ENCODE data around the gene BZW1.

BZW1 gene

DNA sequence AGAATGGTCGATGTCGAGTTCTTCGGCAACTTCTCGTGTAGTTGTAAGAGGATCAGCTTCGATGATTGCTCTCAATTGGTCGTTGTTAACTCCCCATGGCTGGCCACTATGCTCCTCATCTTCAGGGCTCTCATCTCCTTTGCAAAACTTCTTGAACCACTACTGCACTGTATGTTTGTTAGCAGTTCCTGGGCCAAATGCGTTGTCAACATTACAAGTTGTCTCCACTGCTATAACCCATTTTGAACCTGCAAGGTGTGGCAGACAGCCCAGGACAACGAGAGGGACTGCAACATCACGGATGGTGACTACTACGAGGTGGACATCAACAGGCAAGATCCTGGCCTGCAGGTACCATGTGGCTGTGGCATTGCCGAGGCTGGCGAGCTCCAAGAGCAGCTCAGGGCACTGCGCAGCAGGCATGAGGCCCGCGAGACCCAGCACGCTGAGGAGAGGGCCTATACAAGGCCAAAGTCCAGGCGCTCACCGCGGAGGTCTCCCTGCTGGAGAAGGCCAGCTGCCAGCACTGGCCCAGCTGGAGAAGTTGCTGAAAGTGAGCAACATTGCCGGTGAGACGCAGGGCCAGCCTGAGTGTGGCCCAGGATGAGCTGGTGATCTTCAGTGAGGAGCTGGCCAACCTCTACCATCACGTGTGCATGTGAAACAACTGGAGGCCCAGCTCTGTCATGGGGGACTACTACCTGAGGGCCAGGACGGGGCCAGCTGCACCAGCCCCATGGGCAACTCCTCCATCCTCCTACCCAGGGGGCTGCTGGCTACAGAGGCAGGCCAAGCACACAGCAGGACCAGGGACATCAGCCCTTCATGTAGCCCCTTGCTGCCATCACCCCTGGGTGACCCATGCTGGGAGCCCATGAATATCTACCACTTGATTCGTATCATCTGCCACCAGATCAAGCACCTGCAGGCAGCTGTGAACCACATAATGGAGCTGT lies 32.6 kb downstream of the BZW1 start:
- no peak for DNase-seq

DNA sequence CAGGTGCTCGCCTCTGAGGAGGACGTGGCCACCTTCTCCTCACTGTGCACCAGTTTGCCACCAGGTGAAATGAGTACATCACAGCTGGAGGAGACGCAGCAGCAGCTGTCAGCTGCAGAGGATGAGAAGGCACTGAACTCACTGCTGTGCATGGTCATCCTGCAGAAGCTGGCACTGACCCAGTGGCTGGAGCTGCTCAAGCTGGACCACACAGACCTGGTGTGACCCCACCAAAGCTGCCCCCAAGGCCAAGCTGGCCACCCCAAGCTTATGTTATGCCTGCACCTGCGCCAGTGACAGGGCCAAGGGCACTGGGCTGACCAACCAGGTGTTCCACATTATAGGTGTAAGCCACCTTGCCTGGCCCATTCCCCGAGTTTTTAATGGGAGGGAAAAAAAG lies 33.5 kb downstream of the BZW1 start:
- DNase-seq: no peak

DNA sequence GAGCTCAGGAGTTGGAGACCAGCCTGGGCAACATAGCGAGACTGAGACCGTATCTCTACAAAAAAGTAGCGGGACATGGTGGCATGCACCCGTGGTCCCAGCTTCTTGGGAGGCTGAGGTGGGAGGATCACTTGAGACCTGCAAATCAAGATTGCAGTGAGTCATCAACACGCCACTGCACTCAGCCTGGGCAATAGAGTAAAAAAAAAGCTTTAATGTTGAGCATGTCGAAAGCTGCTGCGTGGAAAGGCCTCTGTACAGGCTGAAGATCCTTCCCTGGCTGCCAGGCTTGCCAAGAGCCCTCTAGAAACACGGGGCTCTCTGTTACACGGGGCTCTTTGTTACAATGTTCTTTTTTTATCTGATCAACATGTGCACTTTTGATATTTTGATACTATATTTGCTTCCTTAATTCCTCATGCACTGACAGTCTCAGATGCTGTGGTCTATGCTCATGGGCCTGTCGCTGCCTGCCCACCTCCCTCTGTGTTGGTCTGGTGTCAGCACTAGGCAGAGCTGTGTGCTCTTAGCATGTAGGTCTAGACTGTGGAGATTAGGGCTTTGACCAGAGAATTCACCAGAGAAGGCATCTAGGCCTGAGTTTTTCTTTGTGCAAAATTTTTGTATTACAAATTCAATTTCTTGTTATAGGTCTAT lies 34.1 kb downstream of the BZW1 start:
- DNase-seq: no peak

DNA sequence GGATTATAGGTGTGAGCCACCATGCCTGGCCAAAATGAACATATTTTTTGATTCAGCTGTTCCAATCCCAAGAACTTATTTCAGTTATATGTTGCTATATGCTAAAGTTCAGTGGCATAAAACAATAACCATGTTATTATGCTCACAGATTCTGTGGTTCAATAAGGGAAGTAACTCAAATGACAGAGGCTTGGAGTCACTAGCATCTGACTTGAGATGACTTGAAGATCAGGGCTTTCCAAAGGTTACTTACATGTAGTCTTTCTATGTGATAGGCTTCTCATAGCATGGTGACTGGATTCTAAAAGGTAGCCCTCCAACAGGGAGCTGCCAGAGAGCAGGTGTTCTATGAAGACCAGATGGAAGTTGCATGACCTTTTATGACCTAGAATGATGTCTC lies 35.6 kb downstream of the BZW1 start:
- no peak for DNase-seq

DNA sequence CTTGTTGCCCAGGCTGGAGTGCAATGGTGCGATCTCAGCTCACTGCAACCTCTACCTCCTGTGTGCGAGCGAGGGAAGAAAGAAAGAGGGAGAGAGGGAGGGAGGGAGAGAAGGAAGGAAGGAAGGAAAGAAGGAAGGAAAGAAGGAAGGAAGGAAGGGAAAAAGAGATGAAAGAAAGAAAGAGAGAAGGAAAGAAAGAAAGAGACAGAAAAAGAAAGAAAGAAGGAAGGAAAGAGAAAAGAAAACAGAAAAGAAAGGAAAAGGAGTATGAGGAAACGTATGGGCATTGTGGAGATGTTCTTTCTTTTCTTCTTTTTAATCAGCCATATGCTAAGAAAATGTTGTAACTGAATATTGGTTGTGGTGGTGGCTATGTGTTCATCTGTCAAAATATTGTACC lies 36.2 kb downstream of the BZW1 start:
- no peak for DNase-seq

DNA sequence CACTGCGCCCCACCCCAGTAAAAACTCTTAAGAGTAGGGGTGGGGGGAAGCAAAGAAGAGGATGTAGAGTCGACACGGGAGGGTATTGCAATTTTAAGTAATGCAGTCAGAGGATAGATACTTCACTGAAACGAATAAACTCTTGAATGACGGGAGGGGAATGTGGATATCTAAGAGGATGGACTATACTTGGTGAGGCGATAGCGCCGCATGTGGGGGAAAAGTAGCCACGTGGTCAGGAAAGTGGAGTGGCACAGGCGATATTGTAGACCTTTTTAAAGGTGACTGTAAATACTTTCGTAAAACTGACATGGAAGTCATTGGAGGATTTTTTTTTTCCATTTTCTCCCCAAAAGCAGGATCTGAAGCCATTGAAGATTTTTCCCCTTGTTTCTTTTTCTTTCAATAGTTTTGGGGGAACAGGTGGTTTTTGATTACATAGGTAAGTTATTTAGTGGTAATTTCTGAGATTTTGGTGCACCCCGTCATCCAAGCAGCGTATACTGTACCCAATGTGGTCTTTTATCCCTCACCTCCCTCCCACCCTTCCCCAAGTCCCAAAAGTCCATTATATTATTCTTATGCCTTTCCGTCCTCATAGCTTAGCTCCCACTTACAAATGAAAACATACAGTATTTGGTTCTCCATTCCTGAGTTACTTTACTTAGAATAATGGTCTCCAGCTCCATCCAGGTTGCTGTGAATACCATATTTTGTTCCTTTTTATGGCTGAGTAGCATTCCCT lies 39.0 kb downstream of the BZW1 start:
- DNase-seq: no peak

DNA sequence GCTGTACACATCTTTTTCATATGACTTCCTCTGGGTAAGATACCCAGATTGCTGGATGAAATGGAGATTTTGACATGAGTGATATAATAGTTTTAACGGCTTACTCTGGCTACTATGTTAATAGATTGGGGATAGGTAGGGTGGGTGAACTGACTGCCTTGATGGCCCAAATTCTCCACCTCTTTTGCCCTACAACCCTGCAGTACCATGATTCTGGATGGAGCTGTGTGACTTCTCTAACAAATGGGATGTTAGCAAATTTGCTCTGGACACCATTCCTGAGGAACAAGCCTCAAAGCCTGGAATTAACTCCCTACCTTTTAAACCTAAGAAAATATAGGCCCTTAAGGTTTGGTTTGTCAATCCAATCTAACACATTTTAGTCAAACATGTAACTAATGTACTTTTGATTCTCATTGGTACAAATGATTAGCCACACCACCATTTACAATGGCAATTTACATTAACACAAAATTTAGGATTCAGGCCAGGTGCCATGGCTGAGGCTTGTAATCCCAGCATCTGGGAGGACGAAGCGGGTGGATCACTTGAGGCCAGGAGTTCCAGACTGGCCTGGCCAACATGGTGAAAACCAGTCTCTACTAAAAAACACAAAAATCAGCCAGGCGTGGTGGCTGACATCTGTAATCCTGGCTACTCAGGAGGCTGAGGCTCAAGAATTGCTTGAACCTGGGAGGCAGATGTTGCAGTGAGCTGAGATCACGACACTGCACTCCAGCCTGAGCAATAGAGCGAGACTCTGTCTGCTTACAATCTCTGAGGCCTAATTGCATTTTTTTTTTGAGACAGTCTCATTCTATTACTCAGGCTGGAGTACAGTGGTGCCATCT lies 39.9 kb downstream of the BZW1 start:
- no peak for DNase-seq

DNA sequence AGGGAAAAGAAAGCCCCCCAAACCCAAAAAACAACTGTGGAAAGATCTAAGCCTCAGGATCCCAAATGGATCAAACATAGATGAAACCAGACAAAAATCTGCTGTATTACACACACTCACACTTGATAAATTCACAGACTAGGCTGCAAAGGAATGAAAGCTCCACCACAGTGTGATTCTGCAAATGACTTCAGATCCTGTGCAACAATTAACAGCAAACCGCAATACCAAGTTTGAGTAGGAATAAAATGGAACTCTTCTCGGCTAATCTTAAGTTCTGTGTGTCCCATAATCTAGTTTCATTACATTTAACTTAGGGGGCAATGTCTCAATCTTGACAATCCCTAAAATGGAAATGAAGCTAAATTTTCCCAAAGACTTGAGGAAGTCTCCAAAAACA lies 40.9 kb downstream of the BZW1 start:
- no peak for DNase-seq

DNA sequence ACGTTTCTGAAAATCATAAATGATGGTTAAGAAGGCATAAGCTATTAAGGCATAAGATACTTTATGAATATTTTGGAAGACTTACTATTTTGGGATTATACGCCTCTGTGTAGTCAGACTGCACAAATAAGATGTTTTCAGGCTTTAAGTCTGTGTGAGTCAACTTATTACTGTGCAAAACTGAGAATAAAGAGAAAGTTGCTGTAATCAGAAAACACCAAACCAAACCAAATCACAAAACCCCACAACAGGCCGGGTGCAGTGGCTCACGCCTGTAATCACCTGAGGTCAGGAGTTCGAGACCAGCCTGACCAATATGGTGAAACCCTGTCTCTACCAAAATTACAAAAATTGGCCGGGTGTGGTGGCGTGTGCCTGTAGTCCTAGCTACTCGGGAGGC lies 45.1 kb downstream of the BZW1 start:
- no peak for DNase-seq

DNA sequence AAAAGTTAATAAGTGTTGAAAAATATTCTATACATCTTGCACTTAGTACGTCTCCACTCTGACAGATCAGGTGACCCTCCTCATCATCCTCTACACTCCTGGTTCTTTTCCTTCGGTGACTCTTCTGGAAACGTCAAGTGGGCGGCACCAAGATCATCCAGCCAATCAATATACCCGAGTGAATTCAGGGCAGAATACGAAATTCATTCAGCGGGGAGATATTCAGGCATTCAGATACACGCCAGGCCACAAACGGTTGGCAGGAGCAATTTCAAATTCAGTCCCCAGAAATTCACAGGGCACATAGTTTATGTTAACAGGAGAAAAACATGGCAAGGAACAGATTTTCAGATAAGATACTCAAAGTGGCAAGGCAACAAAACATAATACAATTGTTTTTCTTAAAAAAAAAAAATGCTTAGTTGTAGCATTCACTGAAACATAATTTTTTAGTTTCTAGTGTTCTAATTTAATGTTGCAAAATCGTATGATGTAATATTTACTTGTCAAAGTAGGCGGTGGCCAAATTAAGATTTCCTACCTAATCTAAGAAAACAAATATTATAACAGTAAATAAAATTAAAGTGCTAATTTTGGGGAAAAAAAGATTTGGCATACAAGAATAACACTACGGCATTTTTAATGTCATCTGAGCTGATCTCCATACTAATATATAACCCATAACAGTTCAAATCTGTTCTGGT lies 48.5 kb downstream of the BZW1 start:
- no peak for DNase-seq

DNA sequence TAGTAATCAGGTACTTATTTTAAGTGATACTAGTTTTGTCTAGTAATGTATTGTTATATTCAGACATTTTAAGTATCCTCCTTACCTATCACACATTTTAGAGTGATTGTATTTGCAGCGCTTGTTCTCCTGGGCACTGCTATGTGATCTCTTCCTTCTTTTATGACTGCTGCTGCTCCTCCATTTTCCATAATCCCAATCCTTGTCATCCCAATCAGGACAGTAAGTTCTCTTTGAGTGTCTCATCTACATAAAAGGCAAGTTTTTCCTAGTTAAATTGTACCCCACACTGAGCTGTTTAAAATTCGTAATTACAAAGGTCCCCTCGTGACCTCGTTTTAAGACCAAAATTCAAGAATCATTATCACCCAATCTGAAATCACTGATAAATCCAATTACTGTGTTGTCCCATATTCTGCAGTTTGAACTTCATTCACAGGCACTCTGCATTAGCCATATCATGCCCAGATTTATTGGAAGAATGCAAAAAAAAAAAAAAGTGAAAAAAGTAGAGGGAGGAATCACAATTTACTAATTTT lies 50.0 kb downstream of the BZW1 start:
- DNase-seq: no peak

DNA sequence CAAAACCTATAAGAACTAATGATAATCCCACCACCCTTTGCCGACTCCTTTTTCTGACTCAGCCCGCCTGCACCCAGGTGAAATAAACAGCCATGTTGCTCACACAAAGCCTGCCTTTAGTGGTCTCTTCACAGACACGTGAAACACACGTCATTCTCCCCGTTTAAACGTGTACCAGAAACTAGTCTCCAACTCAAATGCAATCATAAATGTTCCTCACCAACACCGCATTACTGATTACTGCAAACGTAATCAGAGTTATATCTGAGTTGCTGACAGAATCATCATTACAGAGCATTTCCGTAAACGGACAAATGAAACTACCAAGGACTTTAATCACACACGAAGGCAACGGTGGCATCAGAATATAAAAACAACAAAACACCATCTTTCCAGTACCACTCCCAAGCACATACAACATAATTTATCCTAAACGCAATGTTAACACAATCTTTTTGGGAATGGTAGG lies 50.9 kb downstream of the BZW1 start:
- no peak for DNase-seq

DNA sequence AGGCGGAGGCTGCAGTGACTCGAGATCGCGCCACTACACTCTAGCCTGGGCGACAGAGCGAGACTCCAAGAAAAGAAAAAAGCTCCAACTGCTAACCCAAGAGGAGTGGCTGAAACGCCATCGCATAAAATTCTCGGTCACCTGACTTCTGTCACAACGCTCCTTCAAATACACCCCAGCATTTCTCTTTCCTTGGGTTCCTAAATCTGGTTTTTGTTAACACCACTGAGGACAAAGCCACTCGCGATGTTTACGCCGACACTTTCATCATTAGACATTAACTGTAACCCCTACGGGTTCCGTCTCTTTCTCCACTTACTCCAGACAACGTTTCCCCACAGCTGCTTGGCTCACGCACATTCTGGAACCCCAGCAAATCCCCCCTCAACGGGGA lies 52.1 kb downstream of the BZW1 start:
- no peak for DNase-seq

DNA sequence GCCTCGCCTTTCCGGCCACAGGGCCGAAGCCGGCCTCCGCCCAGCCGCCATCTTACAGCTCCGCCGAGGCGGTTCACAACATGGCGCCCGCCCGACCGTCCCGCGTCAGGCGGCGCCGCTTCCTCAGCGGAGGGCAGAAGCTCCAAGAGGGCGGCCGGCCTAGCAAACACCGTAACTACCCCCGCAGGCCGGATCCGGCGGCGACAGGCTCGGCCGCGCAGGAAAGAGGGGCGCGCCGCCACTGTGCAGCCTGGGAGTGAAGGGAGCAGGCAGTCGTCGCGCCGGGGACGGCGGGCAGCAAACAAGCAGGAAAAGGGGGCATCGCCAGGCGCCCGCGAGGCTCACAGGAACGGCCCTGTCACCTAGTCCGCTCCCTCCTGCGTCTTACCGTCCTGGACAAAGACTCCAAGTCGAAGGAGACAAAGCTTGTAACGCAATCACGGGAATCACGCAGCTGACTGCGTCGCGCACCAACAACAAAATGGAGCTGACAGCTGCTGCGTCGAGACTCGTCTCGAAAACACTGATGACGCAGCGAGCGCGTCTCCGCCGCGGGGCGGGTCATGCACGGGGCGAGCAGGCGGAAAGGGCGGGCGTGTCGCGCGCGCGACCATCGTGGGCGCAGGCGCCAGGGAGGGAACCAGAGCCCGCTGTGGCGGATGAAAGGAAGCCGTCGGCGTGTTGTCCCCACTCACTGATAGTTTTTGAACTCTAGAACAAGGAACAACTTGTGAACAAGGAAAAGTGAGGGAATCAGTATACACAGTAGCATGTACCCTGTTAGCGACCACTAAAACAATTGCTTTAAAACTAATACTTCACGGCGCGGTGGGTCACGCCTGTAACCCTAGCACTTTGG lies 52.7 kb downstream of the BZW1 start, which contains the start of gene CLK1:
CLK1 (minus strand) TSS at position 483 of the 859 bp plus-strand sequence. CDS start 2,796 bp downstream, outside the sequence.
- peak; percentile 86 to 89 for DNase-seq

DNA sequence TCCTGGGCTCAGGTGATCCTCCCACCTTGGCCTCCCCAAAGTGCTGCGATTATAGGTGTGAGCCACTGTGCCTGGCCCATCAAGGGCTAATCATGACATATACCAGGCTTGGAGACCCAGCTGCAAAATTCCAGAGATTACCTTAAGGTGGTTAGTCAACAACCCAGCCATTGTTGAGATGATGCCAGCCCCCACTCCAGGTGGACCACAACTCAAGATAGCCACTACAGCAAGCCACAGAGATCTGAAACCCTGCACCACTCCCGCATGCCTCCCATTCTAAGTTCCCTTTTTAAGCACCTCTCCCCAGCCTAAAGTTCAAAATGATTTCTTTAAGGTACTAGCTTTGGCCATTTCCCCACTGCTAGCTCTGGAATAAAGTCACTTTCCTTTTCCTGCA lies 57.3 kb downstream of the BZW1 start:
- no peak for DNase-seq

DNA sequence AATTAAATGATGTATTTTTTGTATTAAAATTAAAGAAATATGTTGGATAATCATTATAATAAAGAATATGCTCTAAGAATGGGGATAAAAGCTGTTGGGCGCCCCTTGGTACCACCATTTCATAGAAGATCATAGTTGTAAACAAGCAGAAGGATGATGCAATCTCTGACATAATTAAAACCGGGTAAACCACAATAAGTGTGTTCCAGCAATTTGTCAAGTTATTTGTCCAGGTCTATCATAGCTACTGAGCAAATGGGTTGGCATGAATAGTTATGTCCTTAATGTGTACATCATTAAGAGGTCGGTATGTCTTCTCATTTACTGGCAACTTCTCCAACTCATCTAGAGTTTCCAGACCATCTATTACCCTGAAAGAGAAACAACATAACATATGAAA lies 59.4 kb downstream of the BZW1 start:
- no peak for DNase-seq

DNA sequence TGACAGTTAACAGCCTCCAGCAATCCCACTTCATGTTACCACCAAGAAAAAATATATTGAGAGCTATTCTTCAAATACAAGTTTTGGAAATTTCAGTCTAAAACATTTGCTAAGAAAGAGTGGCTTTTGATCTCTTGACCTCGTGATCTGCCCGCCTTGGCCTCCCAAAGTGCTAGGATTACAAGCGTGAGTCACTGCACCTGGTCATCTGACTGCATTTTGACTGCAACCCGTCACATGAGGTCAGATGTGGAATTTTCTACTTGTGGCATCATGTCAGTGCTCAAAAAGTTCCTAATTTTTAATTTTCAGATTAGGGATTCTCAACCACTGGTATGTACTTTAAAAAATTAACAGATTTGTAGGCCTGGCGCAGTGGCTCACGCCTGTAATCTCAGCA lies 61.9 kb downstream of the BZW1 start:
- no peak for DNase-seq
